Esophagus muscularis mucosa (tissue), 4 donors: ENCODE data around the gene LRRC71. TPM values are rescaled to one million over a fixed set of nuclear protein-coding genes. Genes with fewer than 3 reads are reported as not detected.

Source experiments
- DNase-seq: peaks from one replicate; pipeline ENCODE4 v3.0.0-alpha.2; 2017; ENCODE audit errors: extremely low spot score
- H3K27ac ChIP-seq, 4 donors: fragments of 200-600 bp; sonication (generic); replicated peaks in 1 of 4; 1 replicate in 3 of 4; 2 replicates in 1 of 4; pipeline ENCODE4 v1.5.1; 2016 to 2019; ENCODE audit warnings: mild to moderate bottlenecking in 1 of 4
- H3K27me3 ChIP-seq, 4 donors: fragments of 200-600 bp; sonication (generic); one replicate each; pipeline versions ENCODE4 v1.5.1 to v1.6.0; 2016 to 2019
- H3K36me3 ChIP-seq, 4 donors: fragments of 200-600 bp; sonication (generic); one replicate each; pipeline ENCODE4 v1.5.1; 2016 to 2019
- H3K4me1 ChIP-seq, 4 donors: fragments of 200-600 bp; sonication (generic); one replicate each; pipeline ENCODE4 v1.5.1; 2016 to 2019
- H3K4me3 ChIP-seq, 4 donors: fragments of 200-600 bp; sonication (generic); 1 replicate in 2 of 4; 2 replicates in 2 of 4; pipeline ENCODE4 v1.5.1; 2016 to 2019; ENCODE audit warnings: mild to moderate bottlenecking in 4 of 4, moderate library complexity in 1 of 4
- H3K9me3 ChIP-seq, 4 donors: fragments of 200-600 bp; sonication (generic); 1 replicate in 3 of 4; 2 replicates in 1 of 4; pipeline ENCODE4 v1.5.1; 2016 to 2019
- EP300 ChIP-seq: sonication (generic); formaldehyde crosslinking; IDR thresholded peaks from one replicate; pipeline ENCODE4 v1.6.1; 2017; ENCODE audit warnings: antibody characterized with exemption
- POLR2A ChIP-seq: fragments of 450-650 bp; IDR thresholded peaks from one replicate; pipeline ENCODE4 v1.6.1; 2017; ENCODE audit warnings: antibody characterized with exemption, moderate library complexity, mild to moderate bottlenecking, low read depth
- POLR2AphosphoS5 ChIP-seq, 2 donors: sonication (generic); formaldehyde crosslinking; IDR thresholded peaks; one replicate each; pipeline ENCODE4 v1.6.1; 2017; ENCODE audit warnings: antibody characterized with exemption in 2 of 2
- WGBS: methylation state at CpG from one replicate; pipeline ENCODE4 v1.1.5; 2018; 5-methylcytosine and 5-hydroxymethylcytosine counted together
- intact Hi-C: fragments of 100-400 bp; cut with DNase I; formaldehyde crosslinking; loops from one replicate; pipeline ENCODE4 v1.15.1; 2023
- total RNA-seq, 4 donors: library from RNA; depleted of rRNA; stranded (reverse); fragments of >200 nt; gene quantifications; one replicate each; pipeline versions ENCODE4 v1.1.0 to v1.2.1, GENCODE V29; 2016
- TF ChIP-seq, protein P1 (sequence below), 3 experiments: fragments of 200-600 bp in 2 of 3; fragments of 450-650 bp in 1 of 3; sonication (generic) in 2 of 3; IDR thresholded peaks; one replicate each; pipeline ENCODE4 v1.5.1; 2017 to 2019; ENCODE audit warnings: antibody characterized with exemption in 3 of 3, mild to moderate bottlenecking in 2 of 3, moderate library complexity in 1 of 3

The LRRC71 gene
- total RNA-seq, 4 donors from 2014 or later, result not detected

DNA sequence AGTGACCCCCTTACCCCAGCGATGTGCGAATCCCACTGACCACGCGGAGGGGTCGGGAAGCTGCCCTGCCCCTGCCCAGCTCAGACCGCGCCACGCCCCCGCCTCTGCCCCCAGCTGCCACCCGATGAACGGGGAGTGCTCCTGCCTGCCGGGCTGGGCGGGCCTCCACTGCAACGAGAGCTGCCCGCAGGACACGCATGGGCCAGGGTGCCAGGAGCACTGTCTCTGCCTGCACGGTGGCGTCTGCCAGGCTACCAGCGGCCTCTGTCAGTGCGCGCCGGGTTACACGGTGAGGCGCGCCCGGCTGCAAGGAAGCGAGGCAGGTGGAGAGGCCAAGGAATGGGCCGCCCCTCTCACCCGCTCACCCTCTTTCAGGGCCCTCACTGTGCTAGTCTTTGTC, 11.9 kb upstream of the LRRC71 start:
- Histone ChIP-seq H3K27ac (no peak overlapping the region), H3K4me3 (no peak overlapping the region), H3K27me3 (peaks cover 0 to 55% (median 0%) of the 10 kb centered on the region in 4 donors), H3K4me1 (peaks cover 21 to 36% (median 26%) of the 10 kb centered on the region in 4 donors), H3K9me3 (no peaks in the 10 kb centered on the region), H3K36me3 (peaks cover 0 to 85% (median 25%) of the 10 kb centered on the region in 4 donors)
- WGBS, result 89% methylated on average over 13 of the region's 29 CpGs
- intact Hi-C loops, result no loop called here
- no peak for DNase-seq
- TF ChIP-seq POLR2AphosphoS5 (IDR thresholded peaks at IDR 0.05) (no peak), POLR2A (no peak), EP300 (no peak)
- TF ChIP-seq, protein P1, sequence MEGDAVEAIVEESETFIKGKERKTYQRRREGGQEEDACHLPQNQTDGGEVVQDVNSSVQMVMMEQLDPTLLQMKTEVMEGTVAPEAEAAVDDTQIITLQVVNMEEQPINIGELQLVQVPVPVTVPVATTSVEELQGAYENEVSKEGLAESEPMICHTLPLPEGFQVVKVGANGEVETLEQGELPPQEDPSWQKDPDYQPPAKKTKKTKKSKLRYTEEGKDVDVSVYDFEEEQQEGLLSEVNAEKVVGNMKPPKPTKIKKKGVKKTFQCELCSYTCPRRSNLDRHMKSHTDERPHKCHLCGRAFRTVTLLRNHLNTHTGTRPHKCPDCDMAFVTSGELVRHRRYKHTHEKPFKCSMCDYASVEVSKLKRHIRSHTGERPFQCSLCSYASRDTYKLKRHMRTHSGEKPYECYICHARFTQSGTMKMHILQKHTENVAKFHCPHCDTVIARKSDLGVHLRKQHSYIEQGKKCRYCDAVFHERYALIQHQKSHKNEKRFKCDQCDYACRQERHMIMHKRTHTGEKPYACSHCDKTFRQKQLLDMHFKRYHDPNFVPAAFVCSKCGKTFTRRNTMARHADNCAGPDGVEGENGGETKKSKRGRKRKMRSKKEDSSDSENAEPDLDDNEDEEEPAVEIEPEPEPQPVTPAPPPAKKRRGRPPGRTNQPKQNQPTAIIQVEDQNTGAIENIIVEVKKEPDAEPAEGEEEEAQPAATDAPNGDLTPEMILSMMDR (IDR thresholded peaks at IDR 0.05), result no peak

DNA sequence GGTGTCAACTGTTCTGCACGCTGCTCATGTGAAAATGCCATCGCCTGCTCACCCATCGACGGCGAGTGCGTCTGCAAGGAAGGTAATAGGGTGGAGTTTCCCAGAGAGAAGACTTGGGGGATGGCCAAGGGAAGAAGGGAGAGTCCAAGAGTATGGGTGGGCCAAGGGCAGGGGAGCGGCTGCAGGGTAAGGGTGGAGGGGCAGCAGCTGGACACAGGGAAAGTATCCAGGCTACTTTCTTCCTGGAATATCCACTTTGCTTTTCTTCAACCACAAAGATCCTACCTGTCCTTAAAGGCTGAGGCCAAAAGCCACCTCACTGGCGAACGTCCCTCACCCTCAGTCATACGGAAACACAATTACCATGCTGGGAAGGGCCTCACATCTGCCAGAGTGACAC, 11.5 kb upstream of the LRRC71 start:
- peaks cover 17 to 32% (median 24%) of the 10 kb centered on the region in 4 donors for H3K4me1 ChIP-seq
- no peak overlapping the region for H3K27ac ChIP-seq
- no peak for DNase-seq
- TF ChIP-seq, protein P1 (IDR thresholded peaks at IDR 0.05), result no peak
- TF ChIP-seq POLR2AphosphoS5 (IDR thresholded peaks at IDR 0.05) (no peak), EP300 (no peak), POLR2A (no peak)
- peaks cover 0 to 55% (median 0%) of the 10 kb centered on the region in 4 donors for H3K27me3 ChIP-seq
- intact Hi-C loops, result no loop called here
- H3K9me3 ChIP-seq, result no peaks in the 10 kb centered on the region
- H3K36me3 ChIP-seq, result peaks cover 4 to 89% (median 27%) of the 10 kb centered on the region in 4 donors
- 64% methylated on average over 10 of the region's 10 CpGs for WGBS
- H3K4me3 ChIP-seq, result no peak overlapping the region

DNA sequence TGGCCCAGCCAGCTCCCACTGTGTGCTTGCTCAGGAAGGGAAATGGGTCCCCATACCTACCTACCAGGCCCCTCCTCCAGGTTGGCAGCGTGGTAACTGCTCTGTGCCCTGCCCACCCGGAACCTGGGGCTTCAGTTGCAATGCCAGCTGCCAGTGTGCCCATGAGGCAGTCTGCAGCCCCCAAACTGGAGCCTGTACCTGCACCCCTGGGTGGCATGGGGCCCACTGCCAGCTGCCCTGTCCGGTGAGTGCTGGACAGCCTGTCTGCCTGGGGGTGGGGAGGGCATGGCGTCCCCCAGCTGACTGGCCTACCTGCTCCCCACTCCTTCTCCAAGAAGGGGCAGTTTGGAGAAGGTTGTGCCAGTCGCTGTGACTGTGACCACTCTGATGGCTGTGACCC, 10.8 kb upstream of the LRRC71 start:
- no peak for TF ChIP-seq EP300
- no peak for TF ChIP-seq POLR2AphosphoS5 (IDR thresholded peaks at IDR 0.05)
- Histone ChIP-seq H3K4me3 (no peak overlapping the region), H3K4me1 (peaks cover 12 to 25% (median 23%) of the 10 kb centered on the region in 4 donors), H3K27me3 (peaks cover 0 to 61% (median 0%) of the 10 kb centered on the region in 4 donors), H3K36me3 (peaks cover 4 to 94% (median 32%) of the 10 kb centered on the region in 4 donors), H3K9me3 (no peaks in the 10 kb centered on the region), H3K27ac (no peak overlapping the region)
- 83% methylated on average over 2 of the region's 5 CpGs for WGBS
- intact Hi-C loops, result no loop called here
- DNase-seq, result no peak

DNA sequence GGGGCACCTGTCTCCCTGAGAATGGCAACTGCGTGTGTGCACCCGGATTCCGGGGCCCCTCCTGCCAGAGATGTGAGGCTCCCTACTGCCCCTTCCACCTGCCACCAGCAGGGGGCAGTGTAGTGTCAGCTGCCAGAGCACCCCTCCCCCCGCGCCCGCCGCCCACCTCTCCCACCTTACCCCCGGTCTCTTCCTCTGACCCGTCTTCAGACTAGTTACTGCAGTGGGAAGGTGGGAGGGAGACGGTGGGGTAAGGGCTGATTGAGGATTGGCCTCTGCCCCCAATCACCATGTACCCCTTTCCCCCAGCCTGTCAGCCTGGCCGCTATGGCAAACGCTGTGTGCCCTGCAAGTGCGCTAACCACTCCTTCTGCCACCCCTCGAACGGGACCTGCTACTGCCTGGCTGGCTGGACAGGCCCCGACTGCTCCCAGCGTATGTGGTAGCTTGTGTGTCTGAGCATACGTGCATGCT, 10.1 kb upstream of the LRRC71 start:
- no peak for TF ChIP-seq EP300
- TF ChIP-seq, protein P1 (IDR thresholded peaks at IDR 0.05), result peak; percentile 56 to 94 (median 85)
- 48% methylated on average over 8 of the region's 18 CpGs for WGBS
- peaks cover 10 to 23% (median 19%) of the 10 kb centered on the region in 4 donors for H3K4me1 ChIP-seq
- no peak overlapping the region for H3K4me3 ChIP-seq
- intact Hi-C loops, result no loop called here
- H3K27ac ChIP-seq, result no peak overlapping the region
- H3K36me3 ChIP-seq, result peaks cover 4 to 94% (median 35%) of the 10 kb centered on the region in 4 donors
- DNase-seq, result no peak
- peaks cover 0 to 66% (median 0%) of the 10 kb centered on the region in 4 donors for H3K27me3 ChIP-seq
- H3K9me3 ChIP-seq, result no peaks in the 10 kb centered on the region

DNA sequence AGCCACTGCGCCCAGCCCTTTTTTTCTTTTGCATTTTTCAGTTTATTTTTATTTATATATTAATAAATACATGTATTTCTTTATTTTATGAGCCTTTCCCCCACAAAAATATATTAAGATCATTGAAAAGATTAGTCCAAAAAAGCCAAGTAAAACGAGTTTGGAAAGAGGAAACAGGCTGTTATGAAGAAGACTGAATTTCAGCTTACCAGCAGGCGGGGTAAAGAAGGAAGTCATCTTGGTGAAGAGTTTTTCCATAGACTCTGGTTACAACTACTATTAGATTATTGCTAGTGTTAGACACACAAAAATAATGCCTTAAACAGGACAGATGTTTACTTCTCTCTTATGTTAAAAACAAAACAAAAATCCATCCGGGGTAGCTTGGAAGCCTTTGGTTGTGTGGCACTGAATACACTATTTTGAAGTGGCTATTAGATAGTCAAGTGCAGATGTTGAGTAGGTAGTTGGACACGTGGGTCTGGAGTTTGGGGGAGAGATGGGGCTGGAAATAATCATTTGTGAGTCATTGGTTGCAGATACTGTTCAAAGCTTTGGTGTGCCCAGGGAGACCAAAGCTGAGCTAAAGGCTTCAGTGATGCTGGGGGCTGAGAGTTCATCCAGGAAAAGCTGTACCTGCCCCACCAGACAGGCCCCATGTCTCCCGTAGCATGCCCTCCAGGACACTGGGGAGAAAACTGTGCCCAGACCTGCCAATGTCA, 8.7 kb upstream of the LRRC71 start:
- 66% methylated on average over 5 of the region's 6 CpGs for WGBS
- Histone ChIP-seq H3K36me3 (peaks cover 4 to 96% (median 33%) of the 10 kb centered on the region in 4 donors), H3K4me3 (no peak overlapping the region), H3K4me1 (peaks cover 9 to 22% (median 18%) of the 10 kb centered on the region in 4 donors), H3K27me3 (peaks cover 0 to 57% (median 0%) of the 10 kb centered on the region in 4 donors), H3K27ac (no peak overlapping the region), H3K9me3 (no peaks in the 10 kb centered on the region)
- intact Hi-C loops, result no loop called here
- no peak for DNase-seq
- TF ChIP-seq, protein P1 (IDR thresholded peaks at IDR 0.05), result no peak
- TF ChIP-seq EP300, result no peak
- TF ChIP-seq POLR2AphosphoS5 (IDR thresholded peaks at IDR 0.05), result no peak
- no peak for TF ChIP-seq POLR2A
